ENCODE data around the gene SIAH3. TPM values are rescaled to one million over a fixed set of nuclear protein-coding genes. Genes with fewer than 3 reads are reported as not detected.

The SIAH3 gene
- total RNA-seq, 1 donor from 2014 or later = not detected

DNA sequence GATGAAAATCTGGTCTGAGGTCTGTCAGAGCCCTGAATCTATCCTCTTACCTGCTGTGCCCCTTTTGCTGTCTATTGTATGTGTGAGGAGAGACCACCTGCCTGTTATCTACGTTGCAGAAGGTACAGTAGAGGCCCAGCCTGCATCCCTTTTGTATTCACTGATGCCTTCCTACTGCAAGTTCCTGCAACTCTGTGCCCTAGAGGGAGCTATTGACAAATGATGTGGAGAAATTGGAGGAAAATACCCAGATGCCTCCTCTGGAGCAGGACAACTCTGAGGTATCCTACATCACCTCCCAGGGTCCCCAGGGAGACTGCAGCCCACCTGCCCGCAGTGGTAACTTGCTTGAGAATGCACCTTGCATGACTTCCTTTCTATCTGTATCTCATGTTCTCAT lies 33.7 kb downstream of the SIAH3 start:
- peak; percentile 32 for DNase-seq

- DNase-seq = no peak
These were observed 35.1 kb downstream of the SIAH3 start for GRCh38 chr13:45816427-45816826.

- no peak for DNase-seq
These were observed 38.7 kb downstream of the SIAH3 start for GRCh38 chr13:45812695-45813372.

DNA sequence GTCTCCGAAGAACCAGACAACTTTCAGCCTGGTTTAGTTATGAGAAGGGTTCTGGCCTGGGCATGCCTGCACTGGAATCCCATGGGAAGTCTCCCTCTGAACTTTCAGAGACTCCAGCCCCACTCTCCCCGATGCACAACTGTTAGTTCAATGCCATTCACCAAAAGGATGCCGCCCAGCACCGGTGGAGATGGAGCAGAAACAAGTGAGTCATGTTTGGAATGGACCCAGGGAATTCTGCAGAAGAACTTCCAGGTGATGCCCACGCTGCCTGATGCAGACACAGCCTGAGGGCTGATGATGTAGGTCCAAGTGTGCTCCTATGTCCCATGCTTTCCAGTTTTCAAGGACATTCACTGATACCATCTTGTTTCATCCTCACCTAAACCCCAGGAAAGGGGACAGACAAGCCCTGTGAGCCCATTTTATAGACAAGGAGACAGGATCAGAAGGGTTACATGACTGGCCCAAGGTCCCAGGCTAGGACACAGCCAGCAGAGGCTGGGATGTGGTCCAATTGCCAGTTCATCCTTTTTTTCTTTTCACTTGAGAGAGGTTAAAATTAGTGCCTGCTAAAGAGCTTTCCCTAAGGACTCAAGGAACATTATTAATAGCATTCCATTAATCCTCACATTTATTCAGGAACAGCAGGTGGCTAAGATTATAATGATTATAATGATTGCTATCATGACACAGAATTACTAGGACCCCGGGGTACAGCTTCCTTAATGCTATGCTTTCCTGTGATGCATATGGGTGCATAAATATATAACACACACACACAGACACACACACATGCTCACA lies 39.5 kb downstream of the SIAH3 start:
- DNase-seq = no peak

DNA sequence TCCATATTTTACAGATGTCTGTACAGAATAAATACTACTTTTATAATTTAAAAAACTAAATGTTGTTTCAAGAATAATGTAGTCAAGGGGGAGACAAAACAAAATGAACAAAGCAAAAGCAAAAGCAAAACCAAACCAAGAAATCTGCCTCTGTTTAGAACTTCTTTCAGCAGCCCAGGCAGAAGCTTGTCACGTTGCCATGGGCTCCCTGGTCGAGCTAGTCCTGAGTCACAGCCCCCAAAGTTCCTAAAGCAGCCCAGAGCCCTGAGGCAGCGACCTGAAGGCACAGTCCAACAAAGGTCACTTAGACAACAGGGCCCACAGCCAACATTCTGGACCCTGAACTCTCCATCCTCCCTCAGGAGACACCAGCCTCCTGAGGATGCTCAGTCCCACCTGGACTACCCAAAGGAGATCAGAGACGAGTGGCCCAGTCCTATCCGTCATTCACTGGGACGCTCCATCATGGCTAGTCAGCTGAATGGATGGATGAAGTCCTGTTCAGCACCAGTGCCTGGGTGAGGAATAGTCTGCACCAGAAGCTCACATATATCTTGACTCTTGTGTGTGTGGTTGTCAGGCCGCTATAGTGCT lies 41.7 kb downstream of the SIAH3 start:
- DNase-seq = no peak

DNA sequence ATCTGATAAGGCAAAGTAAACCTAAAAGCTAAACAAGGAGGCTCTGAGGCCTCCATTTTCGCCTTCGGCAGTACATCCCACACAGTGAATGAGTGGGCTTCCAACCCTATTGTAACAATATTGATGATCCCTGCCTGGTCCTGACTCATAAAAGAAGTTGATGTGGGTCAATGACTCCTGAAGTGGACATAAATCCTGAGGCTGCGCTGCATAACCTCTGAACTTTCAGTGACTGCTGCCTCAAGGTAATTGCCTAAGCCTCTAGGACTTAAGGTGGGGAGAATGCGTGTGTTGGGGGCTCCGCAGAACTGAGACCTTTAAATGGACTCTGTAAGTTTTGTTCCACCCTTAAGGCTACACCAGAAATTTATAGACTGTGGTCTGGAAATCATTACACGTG lies 42.6 kb downstream of the SIAH3 start:
- DNase-seq = no peak

DNA sequence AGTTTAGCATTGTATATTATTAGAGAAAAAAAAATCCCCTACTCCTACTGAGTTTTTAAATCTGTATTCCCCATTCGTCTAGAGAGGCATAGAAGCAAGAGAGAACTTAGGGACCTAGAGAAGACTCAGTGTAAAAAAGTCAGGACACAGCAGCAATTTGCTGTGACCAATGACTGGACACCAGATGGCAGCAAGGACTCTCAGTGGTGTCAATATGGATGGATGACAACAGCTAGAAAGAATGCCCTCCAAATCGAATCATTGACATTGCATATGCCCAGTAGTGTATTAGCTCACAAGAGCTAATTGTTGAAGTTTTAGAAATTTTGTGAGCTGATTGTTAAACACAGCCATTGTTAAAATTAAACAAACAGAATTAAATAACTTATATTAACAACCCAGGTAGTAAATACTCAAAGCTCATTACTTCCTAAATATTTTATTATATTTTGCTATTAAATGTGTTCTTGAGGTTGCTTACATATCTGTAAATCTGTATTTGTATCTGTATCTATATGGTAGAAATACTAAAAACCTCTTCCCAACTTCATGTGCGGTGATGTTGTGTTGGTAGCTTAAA lies 43.9 kb downstream of the SIAH3 start:
- peak; percentile 76 for DNase-seq

GRCh38 chr13:45800485-45800884 lies 51.1 kb downstream of the SIAH3 start:
- no peak for DNase-seq

DNA sequence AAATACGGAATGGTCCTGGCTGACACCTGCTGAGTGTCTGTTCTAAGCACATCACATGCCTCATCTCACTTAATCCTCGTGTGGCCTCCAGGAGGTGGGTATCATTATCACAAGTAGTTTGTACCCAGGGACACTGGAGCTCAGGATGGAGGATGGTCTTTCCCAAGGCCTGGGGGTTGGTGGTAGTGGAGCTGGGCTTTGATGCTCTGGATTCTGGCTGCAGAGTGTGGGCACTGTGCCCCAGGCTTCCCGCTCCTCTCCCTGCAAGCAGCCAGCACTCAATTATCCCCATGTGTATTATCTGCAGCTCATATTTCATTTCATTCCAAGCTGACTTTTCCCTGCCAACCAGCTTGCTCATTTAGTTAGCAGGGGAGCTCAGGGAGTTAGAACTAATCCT lies 52.1 kb downstream of the SIAH3 start:
- no peak for DNase-seq

DNA sequence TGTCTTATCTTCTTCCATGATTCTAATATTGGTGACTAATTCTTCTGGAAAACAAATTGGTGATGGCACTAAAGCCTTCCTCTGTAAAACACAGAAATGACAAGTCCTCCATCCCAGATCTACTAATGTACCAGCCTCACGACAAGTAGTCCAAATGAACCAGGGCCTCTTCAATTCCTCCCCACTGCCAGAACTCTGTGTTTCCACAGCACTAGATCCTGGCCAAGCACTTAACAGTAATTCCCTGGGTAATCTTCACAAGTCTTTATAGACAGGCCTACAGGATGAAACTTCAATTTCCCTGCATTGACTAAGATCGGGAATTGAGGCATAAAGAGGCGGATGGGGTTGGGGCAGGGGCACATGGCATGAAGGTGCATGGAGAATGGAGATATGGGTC lies 52.7 kb downstream of the SIAH3 start:
- no peak for DNase-seq

- DNase-seq = no peak
These were observed 54.9 kb downstream of the SIAH3 start for GRCh38 chr13:45796426-45797235.

GRCh38 chr13:45792827-45793303 lies 58.7 kb downstream of the SIAH3 start:
- no peak for DNase-seq

- DNase-seq = no peak
These were observed 63.5 kb downstream of the SIAH3 start for GRCh38 chr13:45788011-45788410.

DNA sequence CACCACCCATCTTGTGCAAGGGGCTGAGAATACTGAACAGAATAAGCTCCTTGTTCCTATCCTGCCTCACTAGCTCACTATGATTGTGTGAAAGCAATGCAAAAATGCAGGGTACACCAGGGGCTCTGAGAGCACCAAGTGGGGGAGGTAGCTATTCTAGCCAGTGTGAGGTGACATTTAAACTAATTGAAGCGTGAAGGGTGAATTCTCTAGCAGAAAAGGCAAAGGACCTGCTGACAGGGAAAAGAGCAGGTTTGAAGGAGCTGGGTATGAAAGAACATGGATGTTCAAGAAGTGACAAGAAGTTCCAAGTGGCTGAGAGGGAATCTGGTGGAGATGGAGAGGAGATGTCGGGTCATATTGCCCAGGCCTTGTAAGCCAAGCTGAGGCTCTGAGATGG lies 64.2 kb downstream of the SIAH3 start:
- DNase-seq = no peak

DNA sequence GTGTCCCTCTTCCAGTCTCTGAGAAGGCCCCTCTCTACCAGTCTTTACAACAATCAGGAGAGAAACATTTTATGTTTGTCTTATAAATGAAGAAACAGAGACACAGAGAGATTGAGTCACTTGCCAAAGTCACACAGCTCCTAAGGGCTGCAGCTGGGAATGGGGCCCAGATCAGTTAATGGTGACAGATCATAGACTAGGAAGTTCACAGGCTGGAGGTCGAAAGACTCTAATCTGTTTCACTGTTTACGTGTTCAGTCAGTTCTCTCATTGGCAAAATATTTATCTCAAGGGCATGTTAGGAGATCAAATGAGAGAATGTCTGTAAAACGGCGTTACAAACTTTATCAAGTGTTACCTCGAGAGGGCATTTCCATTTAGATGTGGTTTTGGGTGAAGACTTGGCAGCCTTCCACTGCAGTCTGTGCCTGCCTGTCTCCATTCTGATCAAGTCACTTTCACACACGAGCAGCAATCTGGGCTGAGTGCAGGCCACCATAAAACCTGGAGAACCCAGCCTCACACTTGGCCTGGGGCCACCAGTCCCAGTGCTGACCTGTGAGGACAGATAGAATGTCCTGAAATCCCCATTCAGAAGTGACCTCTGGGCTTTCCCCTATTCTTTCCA lies 65.1 kb downstream of the SIAH3 start:
- DNase-seq = no peak

- DNase-seq = no peak
These were observed 66.5 kb downstream of the SIAH3 start for GRCh38 chr13:45784755-45785675.

DNA sequence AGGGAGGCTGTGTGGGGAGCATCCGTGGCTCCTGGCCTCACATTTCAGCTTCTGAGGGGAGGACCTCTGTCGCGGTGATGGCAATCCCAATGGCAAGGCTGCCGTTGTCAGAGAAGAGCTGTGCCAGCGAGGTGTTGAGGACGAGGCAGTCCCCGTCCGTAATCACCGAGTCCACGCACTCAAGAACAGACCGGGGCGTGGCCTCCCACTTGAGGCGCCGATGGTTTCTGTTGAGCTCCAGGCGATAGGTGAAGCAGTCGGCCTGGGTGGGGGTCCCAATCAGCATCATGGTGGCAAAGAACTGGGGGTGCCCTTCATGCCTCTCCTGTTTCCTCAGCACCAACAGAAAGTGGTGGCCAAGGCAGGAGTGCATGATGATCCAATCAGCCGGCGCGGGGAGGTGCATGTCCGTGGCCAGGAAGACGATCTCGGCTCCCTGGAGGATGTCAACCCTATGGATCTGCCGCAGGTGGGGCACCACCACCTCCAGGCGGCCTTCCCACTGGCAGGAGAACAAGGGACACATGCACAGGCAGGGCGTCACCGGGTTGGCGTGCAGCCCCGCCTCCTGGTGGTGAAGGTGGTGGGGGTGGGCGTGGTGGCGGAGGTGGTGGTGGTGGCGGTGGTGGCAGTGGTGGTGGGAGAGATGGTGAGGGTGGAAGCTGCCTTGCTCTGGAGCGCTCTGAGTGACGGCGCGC lies 68.1 kb downstream of the SIAH3 start:
- DNase-seq = no peak

- no peak for DNase-seq
These were observed 69.1 kb downstream of the SIAH3 start for GRCh38 chr13:45782327-45783045.

GRCh38 chr13:45781553-45782326 lies 69.8 kb downstream of the SIAH3 start:
- DNase-seq = peak; percentile 7
